MG63 (cell line): ENCODE results near the gene FASTKD1. TPM values are rescaled to one million over a fixed set of nuclear protein-coding genes. Genes with fewer than 3 reads are reported as not detected.
"Not testable (repeated sequence)": the region's sequence is repeated elsewhere in the genome, so short reads cannot be mapped to it uniquely, and the experiment has no call there.

Source experiments
- DNase-seq: peaks from one replicate; pipeline ENCODE4 v3.0.0-alpha.2; 2020
- H3K27me3 ChIP-seq: fragments of 250-450 bp; sonication (Bioruptor Pico); 2 replicates; pipeline ENCODE4 v1.5.1; 2020; ENCODE audit warnings: mild to moderate bottlenecking, moderate library complexity
- H3K36me3 ChIP-seq: fragments of 250-450 bp; sonication (Bioruptor Pico); 2 replicates; pipeline ENCODE4 v1.5.1; 2020; ENCODE audit warnings: mild to moderate bottlenecking, moderate library complexity
- H3K4me3 ChIP-seq: fragments of 250-450 bp; sonication (Bioruptor Pico); 2 replicates; pipeline ENCODE4 v1.5.1; 2020; ENCODE audit warnings: mild to moderate bottlenecking, moderate library complexity
- H3K9me3 ChIP-seq: fragments of 250-450 bp; sonication (Bioruptor Pico); 2 replicates; pipeline ENCODE4 v1.5.1; 2020; ENCODE audit warnings: mild to moderate bottlenecking, moderate library complexity
- total RNA-seq: library from RNA; depleted of rRNA; stranded (reverse); fragments of >200 nt; shearing (Covaris generic); gene quantifications from 2 replicates; pipeline ENCODE4 v1.2.3, GENCODE V29; 2014; ENCODE audit warnings: low replicate concordance; rRNA removed

Gene FASTKD1, protein sequence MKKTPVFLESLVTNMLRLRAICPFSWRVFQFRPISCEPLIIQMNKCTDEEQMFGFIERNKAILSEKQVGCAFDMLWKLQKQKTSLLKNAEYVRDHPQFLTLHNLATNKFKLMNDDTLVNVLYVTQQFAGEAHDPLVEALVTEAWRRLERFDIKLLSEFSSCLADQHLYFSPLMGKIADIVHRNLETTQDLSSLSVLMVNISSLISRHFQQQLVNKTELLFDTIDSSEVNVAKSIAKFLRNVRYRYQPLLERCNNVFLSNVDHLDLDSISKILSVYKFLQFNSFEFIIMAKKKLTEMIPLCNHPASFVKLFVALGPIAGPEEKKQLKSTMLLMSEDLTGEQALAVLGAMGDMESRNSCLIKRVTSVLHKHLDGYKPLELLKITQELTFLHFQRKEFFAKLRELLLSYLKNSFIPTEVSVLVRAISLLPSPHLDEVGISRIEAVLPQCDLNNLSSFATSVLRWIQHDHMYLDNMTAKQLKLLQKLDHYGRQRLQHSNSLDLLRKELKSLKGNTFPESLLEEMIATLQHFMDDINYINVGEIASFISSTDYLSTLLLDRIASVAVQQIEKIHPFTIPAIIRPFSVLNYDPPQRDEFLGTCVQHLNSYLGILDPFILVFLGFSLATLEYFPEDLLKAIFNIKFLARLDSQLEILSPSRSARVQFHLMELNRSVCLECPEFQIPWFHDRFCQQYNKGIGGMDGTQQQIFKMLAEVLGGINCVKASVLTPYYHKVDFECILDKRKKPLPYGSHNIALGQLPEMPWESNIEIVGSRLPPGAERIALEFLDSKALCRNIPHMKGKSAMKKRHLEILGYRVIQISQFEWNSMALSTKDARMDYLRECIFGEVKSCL
- total RNA-seq = 14.7 and 26.0 TPM in 2 replicates

DNA sequence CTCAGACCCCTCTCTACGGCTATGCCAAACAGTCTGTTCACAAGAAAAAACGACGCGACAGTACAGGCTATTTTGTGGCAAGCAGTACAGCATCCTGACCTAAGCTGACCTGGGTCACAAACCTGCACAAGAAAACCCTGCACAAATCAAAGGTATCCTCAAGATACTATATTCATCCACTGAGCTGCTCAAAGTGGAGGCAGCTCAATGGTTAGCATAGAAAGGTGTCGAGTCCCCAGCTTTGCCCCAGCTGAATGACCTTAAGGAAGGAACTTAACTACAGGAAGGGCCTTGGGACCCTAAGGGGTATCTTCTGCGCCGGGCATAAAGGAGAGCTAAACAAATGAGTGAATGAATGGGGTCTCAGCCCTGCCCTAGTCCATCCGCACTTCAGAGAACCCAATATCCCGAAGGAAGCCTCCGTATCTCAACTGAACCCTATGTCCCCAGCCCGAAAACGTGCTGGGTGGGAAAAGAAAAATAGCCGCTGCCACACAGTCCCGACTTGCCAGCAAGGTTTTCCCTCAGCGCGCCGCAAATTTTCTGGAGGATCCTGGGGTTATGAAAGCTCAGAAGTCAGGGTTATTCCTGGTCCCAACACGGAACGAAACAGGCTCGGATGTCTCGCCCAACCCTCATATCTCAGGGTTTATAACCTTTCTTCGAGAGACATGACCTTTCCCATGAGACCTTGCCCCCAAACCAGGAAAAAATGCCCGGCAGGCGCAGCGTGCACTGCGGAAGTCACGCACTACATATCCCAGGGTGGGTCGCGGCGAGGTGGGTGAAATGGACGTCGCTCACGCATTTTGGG is at the start of gene FASTKD1:
TSS of gene FASTKD1 (minus strand) at position 706 of the 814 bp plus-strand sequence. CDS start 1,836 bp downstream, outside the sequence.
- H3K36me3 ChIP-seq = peaks cover 4% of the 10 kb centered on the region
- peak; percentile 91 for DNase-seq
- H3K27me3 ChIP-seq = no peaks in the 10 kb centered on the region
- peak within 1 kb of the TSS; percentile 78 for H3K4me3 ChIP-seq
- no peaks in the 10 kb centered on the region for H3K9me3 ChIP-seq

DNA sequence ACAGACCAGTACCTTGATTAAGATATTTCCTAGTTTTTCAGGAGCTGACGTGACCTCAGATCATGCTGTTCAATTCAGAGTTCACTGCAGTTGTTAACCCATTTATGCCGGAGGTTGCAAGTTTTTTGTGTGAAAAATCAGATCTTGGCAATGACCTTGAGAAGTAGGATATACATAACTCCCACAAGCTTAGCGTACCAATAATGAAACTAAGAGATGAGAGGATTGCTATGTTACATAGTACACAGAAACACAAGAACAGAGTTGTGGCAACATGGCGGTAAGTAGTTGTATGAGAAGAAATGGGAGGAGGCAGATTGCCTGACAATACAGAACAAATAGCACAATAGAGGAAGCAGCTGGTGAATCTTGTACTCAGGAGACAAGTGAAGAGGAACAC is 49.6 kb upstream of the FASTKD1 start:
- H3K27me3 ChIP-seq = no peaks in the 10 kb centered on the region
- H3K36me3 ChIP-seq = peaks cover 40% of the 10 kb centered on the region
- no peaks in the 10 kb centered on the region for H3K9me3 ChIP-seq
- no peak for DNase-seq
- H3K4me3 ChIP-seq = no peak overlapping the region

DNA sequence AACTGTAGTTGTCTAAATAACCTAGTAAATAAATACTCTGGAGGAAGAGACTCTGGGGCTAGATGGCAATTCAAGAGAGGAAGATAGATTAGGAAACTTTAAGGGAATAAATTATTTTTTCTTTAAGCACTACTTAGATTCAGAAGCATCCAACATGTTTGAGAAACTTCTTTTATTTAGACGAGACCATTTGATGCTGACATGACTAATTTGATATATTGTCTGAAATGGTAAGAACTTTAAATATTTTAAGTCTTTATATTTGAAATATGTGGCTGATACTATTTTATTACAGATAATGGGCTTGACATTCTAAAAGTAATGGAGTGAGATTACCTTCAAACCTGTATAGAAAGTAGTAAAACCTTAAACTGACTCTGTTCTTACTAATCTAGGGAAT is 46.8 kb upstream of the FASTKD1 start:
- no peak for DNase-seq
- Histone ChIP-seq H3K4me3 (no peak overlapping the region), H3K27me3 (no peaks in the 10 kb centered on the region), H3K36me3 (peaks cover 51% of the 10 kb centered on the region), H3K9me3 (no peaks in the 10 kb centered on the region)

DNA sequence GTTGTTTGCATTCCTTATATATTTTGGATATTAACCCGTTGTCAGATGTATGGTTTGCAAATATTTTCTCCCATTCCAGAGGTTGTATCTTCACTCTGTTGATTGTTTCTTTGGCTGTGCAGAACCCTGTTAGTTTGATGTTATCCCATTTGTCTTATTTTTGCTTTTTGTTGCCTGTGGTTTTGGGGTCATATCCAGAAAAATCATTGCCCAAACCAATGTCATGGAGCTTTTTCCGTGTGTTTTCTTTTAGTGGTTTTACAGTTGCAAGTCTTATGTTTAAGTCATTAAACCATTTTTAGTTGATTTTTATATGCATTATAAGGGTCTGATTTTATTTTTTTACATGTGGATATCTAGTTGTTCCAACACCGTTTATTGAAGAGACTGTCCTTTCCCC is 46.3 kb upstream of the FASTKD1 start:
- Histone ChIP-seq H3K9me3 (no peaks in the 10 kb centered on the region), H3K4me3 (no peak overlapping the region), H3K36me3 (peaks cover 52% of the 10 kb centered on the region), H3K27me3 (no peaks in the 10 kb centered on the region)
- DNase-seq = no peak

DNA sequence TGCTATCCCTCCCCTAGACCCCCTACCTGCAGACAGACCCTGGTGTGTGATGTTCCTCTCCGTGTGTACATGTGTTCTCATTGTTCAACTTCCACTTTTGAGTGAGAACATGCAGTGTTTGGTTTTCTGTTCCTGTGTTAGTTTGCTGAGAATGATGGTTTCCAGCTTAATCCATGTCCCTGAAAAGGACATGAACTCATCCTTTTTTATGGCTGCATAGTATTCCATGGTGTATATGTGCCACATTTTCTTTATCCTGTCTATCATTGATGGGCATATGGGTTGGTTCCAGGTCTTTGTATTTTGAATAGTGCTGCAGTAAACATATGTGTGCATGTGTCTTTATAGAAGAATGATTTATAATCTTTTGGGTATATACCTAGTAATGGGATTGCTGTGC is 42.3 kb upstream of the FASTKD1 start:
- H3K36me3 ChIP-seq = peaks cover 66% of the 10 kb centered on the region
- not testable (repeated sequence) for H3K9me3 ChIP-seq, DNase-seq, H3K27me3 ChIP-seq, H3K4me3 ChIP-seq

DNA sequence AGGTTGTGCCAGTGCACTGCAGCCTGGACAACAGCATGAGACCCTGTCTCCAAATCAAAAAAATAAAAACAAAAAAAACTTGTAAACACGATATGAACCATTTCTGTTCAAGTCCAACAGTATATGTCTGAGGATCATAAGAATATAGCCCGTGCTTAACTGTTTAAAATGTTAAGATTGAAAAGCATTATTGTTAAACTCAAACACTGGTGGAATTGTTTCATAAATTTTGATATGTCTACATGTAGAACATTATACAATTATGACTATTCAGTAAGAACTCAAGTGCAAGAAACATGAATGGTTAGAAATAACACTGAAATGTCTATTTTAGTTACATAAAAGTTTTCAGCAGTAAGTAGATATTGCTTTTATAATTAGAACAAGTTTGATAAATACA is 40.2 kb upstream of the FASTKD1 start:
- Histone ChIP-seq H3K4me3 (no peak overlapping the region), H3K36me3 (peaks cover 78% of the 10 kb centered on the region), H3K9me3 (no peaks in the 10 kb centered on the region), H3K27me3 (no peaks in the 10 kb centered on the region)
- no peak for DNase-seq

DNA sequence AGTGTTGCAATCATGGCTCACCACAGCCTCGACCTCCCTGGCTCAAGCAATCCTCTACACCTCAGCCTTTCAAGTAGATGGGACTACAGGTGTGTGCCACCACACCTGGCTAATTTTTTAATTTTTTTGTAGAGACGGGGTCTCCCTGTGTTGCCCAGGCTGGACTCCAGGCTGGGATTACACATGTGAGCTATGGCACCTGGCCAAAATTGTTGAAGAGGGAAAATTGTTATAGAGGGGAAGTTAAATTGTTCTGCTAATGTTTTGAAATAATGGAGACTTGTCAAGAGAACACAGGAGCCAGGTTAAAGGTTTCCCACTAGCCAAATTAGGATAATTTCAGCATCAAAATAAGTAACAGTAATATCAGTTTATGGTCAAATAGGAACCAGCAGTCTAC is 35.6 kb upstream of the FASTKD1 start:
- peaks cover 78% of the 10 kb centered on the region for H3K36me3 ChIP-seq
- H3K9me3 ChIP-seq = no peaks in the 10 kb centered on the region
- H3K27me3 ChIP-seq = no peaks in the 10 kb centered on the region
- no peak for DNase-seq
- no peak overlapping the region for H3K4me3 ChIP-seq

DNA sequence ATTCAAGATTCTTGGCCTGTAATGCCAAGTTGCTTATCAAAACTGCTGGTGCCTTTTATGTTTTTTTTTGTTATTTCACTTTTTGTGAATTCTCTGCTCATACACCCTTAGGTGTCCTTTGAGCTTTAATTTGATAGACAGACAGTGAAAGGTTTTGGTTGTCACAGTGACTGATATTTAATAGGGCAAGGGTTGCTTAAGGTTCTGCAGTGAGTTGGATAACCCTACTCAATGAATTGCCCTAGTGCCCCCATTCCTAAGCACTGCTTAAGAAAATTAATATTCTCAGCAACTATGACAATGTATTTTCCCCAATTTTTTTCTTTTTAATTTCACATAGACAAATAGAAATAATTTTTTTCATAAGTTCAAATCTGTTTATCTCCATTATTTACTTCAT is 25.9 kb upstream of the FASTKD1 start:
- Histone ChIP-seq H3K9me3 (no peaks in the 10 kb centered on the region), H3K4me3 (no peak overlapping the region), H3K27me3 (no peaks in the 10 kb centered on the region)

DNA sequence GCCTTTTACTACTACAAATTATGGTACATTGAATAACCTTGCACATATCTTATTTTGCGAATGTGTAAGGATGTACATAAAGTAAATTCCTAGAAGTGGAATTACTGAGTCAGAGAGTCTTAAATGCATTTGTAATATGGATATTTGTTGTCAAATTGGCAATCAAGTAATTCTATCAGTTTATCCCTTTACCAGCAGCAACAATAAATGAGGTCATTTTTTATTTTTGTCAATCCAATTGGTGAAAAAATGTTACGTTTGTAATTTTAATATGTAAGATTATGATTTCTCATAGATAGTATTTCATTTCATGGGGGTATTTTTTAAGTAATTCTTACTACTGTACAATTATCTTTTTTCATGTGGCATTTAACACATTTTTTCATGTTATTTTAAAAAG is 25.3 kb upstream of the FASTKD1 start:
- Histone ChIP-seq H3K4me3 (no peak overlapping the region), H3K9me3 (no peaks in the 10 kb centered on the region), H3K27me3 (no peaks in the 10 kb centered on the region), H3K36me3 (peaks cover 6% of the 10 kb centered on the region)
- no peak for DNase-seq

More for the DNA sequence above, 25.9 kb upstream of the FASTKD1 start:
- DNase-seq = no peak
- H3K36me3 ChIP-seq = peaks cover 7% of the 10 kb centered on the region; the same call in 1 of the 2 replicates

DNA sequence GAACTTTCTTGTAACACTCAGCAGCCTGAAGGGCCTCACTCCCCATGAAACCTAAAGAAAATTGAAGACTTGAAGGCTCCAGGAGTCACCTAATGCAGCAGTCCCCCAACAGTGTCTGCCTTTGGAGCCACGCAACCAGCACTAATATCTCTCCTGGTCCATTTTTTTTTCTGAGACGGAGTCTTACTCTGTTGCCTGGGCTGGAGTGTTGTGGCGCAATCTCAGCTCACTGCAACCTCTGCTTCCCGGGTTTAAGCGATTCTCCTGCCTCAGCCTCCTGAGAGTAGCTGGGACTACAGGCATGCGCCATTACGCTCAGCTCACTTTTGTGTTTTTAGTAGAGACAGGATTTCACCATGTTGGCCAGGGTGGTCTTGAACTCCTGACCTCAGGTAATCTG is 22.9 kb upstream of the FASTKD1 start:
- not testable (repeated sequence) for H3K4me3 ChIP-seq, H3K9me3 ChIP-seq, H3K36me3 ChIP-seq, DNase-seq, H3K27me3 ChIP-seq

DNA sequence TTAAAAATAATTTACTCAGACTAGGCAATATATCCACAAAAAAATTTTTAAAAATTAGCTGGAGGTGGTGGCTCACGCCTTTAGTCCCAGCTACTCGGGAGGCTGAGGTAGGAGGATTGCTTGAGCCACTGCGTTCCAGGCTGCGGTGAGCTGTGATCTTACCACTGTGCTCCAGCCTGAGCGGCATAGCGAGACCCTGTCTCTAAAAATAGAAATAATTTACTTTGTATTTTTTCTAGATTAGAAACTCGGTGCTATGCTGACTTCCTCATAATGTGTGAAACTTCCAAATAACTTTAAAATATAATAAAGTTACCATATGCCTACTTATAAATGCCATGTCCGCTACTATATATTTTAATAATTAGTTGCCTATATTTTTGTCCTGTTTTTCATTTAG is 17.1 kb upstream of the FASTKD1 start:
- no peak for DNase-seq
- H3K27me3 ChIP-seq = no peaks in the 10 kb centered on the region
- no peak overlapping the region for H3K4me3 ChIP-seq
- H3K36me3 ChIP-seq = peaks cover 2% of the 10 kb centered on the region
- H3K9me3 ChIP-seq = no peaks in the 10 kb centered on the region

DNA sequence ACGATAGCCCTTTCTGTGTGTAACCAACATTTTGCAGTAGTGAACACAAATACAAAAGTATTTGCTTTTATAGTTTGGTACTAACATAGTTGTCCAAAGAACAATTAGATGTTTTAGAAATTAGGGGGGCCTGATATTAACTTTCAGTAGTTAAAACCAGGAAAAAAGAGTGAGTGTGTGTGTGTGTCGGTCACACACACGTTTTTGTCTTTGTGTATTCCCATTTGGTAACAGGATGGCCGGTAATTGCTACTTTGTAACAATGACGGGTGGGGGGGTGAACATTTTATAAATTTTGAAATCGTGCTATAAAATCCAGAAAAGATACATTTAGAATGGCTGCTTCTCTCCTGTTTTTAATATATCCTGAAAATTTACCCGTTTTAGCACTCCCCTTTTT is 12.0 kb upstream of the FASTKD1 start:
- no peaks in the 10 kb centered on the region for H3K27me3 ChIP-seq
- peak overlapping the region; percentile 88 for H3K4me3 ChIP-seq
- no peak for DNase-seq

DNA sequence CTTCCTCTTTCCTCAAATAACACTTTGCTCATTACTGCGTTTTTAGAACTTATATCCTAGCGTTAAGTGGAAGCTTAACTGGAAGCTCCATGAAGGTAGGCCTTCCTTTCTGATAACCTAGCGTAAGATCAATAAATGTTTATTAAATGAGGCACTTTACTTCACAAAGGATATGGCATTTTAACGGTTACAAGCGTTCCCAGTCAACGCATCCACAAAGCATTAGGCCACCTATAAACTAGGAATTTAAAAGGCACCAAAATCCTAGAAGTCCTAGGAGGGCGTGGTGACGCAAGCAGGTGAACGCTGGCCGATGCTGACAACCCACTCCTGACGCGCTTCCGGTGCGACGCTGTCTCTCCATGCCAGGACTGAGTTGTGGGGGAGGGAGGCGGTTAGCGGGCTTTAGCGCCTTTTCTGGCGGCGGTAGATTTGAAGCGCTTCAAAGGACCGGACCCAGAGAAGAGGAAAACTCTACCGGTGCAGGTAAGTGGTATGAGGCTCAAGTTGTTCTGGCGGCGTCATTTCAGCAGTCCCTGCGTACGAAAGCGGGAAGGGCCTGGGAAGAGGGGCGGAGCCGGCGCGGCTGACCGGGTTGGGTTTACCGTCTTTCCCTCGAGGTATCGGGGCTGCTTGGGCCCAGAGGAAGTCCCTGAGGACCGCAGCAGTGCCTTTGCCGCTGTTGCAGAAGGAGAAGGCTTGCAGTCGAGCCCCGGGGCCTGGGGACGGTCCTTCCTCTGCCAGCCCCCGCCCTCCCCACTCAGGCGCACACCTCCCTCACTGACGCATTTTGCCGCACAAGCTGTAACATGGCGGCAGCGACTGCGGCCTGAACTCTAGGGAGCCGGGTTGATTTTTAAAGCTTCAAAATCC is 10.6 kb upstream of the FASTKD1 start, which contains the start of gene PPIG:
TSS of gene PPIG (plus strand) at position 347 of the 873 bp plus-strand sequence. CDS start 19,691 bp downstream, outside the sequence.
- peak; percentile 88 for DNase-seq
- Histone ChIP-seq H3K36me3 (peaks cover 9% of the 10 kb centered on the region), H3K27me3 (no peaks in the 10 kb centered on the region), H3K9me3 (peaks cover 5% of the 10 kb centered on the region; the same call in 1 of the 2 replicates), H3K4me3 (peak within 1 kb of the TSS; percentile 88)

More for the DNA sequence above, 12.0 kb upstream of the FASTKD1 start:
- Histone ChIP-seq H3K36me3 (peaks cover 9% of the 10 kb centered on the region), H3K9me3 (peaks cover 5% of the 10 kb centered on the region; the same call in 1 of the 2 replicates)

DNA sequence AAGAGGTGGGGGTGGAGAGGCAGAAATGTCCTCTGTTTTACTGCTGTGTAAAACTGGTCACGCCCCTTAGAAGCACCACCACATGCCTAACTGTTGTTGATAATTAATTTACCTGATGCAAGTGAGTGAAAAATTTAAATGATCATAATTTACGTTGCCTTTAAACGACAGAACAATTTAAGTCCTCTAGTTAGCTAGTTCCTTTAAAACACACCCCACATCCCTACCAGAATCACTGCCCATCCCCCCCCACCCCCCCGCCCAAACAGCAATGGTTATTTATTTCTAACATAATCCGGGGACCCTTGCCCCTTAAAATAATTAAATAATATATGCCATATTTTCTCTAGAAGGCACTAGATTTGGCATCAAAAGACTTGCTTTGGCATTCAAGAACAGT is 9.9 kb upstream of the FASTKD1 start:
- no peak for DNase-seq
- Histone ChIP-seq H3K9me3 (peaks cover 5% of the 10 kb centered on the region; the same call in 1 of the 2 replicates), H3K36me3 (peaks cover 9% of the 10 kb centered on the region), H3K27me3 (no peaks in the 10 kb centered on the region), H3K4me3 (peak overlapping the region; percentile 88)

DNA sequence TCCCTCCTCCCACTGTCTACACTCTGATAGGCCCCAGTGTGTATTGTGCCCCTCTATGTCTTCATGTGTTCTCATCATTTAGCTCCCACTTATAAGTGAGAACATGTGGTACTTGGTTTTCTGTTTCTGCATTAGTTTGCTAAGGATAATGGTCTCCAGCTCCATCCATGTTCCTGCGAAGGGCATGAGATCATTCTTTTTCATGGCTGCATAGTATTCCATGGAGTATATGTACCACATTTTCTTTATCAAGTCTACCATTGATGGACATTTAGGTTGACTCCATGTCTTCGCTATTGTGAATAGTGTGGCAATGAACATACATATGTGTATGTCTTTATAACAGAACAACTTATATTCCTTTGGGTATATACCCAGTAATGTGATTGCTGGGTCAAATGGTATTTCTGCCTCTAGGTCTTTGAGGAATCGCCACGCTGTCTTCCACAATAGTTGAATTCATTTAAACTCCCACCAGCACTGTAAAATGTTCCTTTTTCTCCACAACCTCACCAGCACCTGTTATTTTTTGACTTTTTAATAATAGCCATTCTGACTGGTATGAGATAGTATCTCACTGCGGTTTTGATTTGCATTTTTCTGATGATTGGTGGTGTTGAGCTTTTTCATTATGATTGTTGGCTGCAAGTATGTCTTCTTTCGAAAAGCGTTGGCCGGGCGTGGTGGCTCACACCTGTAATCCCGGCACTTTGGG is 9.0 kb upstream of the FASTKD1 start:
- not testable (repeated sequence) for H3K4me3 ChIP-seq, H3K27me3 ChIP-seq, H3K9me3 ChIP-seq, DNase-seq, H3K36me3 ChIP-seq
